ENCODE results near the gene SPOCK1.

SPOCK1 gene

DNA sequence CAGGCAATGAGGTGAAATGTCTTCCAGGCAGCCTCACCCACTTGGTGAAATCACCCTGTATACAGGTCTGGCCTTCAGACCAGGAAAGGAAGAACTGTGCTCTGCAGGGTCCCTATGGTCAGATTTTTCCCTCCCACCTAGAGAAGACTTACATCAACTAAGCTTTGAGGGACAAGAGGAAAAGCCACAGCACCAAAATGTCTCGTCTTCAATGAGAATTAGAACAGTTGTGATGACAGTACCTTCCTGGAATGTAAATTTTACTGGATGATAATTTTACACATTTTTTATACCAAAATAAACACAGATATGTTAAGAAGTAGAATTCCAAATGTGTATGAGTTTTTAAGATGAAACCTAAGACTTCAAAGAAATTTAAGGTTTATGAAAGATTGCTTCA is 283.9 kb downstream of the SPOCK1 start:
- no peak overlapping the region for H3K4me3 ChIP-seq (replicated peaks; ENCODE audit: insufficient read depth, low read length)
- TF ChIP-seq, protein P1, sequence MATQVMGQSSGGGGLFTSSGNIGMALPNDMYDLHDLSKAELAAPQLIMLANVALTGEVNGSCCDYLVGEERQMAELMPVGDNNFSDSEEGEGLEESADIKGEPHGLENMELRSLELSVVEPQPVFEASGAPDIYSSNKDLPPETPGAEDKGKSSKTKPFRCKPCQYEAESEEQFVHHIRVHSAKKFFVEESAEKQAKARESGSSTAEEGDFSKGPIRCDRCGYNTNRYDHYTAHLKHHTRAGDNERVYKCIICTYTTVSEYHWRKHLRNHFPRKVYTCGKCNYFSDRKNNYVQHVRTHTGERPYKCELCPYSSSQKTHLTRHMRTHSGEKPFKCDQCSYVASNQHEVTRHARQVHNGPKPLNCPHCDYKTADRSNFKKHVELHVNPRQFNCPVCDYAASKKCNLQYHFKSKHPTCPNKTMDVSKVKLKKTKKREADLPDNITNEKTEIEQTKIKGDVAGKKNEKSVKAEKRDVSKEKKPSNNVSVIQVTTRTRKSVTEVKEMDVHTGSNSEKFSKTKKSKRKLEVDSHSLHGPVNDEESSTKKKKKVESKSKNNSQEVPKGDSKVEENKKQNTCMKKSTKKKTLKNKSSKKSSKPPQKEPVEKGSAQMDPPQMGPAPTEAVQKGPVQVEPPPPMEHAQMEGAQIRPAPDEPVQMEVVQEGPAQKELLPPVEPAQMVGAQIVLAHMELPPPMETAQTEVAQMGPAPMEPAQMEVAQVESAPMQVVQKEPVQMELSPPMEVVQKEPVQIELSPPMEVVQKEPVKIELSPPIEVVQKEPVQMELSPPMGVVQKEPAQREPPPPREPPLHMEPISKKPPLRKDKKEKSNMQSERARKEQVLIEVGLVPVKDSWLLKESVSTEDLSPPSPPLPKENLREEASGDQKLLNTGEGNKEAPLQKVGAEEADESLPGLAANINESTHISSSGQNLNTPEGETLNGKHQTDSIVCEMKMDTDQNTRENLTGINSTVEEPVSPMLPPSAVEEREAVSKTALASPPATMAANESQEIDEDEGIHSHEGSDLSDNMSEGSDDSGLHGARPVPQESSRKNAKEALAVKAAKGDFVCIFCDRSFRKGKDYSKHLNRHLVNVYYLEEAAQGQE (IDR thresholded peaks at IDR 0.05; ENCODE audit: insufficient replicate concordance, low read depth), result no peak
- TF ChIP-seq GABPA (IDR thresholded peaks at IDR 0.05; ENCODE audit: low read depth), result no peak
- TF ChIP-seq SPI1 (IDR thresholded peaks at IDR 0.05; ENCODE audit: borderline replicate concordance, low read depth), result no peak
- TF ChIP-seq, protein P2, sequence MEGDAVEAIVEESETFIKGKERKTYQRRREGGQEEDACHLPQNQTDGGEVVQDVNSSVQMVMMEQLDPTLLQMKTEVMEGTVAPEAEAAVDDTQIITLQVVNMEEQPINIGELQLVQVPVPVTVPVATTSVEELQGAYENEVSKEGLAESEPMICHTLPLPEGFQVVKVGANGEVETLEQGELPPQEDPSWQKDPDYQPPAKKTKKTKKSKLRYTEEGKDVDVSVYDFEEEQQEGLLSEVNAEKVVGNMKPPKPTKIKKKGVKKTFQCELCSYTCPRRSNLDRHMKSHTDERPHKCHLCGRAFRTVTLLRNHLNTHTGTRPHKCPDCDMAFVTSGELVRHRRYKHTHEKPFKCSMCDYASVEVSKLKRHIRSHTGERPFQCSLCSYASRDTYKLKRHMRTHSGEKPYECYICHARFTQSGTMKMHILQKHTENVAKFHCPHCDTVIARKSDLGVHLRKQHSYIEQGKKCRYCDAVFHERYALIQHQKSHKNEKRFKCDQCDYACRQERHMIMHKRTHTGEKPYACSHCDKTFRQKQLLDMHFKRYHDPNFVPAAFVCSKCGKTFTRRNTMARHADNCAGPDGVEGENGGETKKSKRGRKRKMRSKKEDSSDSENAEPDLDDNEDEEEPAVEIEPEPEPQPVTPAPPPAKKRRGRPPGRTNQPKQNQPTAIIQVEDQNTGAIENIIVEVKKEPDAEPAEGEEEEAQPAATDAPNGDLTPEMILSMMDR (IDR thresholded peaks at IDR 0.05; ENCODE audit: insufficient read depth, low read length), result no peak
- TF ChIP-seq POLR2AphosphoS5 (IDR thresholded peaks at IDR 0.05; ENCODE audit: low read depth), result no peak
- no peaks in the 10 kb centered on the region for H3K27me3 ChIP-seq (ENCODE audit: insufficient read depth, poor library complexity, severe bottlenecking)
- no peak for DNase-seq (ENCODE audit: low read depth in 1 of 2, low spot score in 1 of 2)
- no peak overlapping the region for H3K27ac ChIP-seq (replicated peaks)

DNA sequence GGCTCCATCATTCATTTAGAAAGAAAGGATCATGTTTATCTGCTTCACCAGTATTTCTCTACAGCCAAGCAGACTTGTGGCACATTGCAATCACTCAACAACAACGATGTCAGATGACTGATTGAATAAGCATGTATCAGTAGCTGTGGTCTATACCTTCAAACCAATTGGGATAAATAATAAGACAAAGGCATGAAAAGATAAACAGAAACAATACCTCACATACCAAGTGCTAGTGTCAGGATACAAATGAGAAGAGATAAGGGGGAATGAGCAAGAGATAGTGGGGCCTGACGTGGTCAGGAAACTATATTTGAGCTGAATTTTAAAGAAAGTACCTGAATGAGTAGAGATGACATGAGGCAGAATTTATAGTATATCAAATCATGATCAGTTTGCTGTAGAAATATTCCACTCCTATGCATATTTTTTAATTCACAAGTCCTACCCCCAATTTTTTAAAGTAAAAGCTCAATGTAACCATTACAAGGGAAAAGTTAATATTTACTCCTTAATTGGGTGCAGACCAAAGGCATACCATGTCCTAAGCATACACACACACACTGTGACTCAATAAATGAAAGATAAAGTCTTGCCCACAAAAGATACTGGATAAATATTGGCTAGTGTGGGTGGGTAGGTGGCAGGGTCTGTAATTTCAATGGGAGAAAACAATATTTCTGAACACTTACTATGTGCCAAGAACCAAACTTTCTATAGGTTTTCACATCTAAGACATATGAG is 284.5 kb downstream of the SPOCK1 start:
- TF ChIP-seq, protein P2 (IDR thresholded peaks at IDR 0.05; ENCODE audit: insufficient read depth, low read length), result no peak
- TF ChIP-seq, protein P1 (IDR thresholded peaks at IDR 0.05; ENCODE audit: insufficient replicate concordance, low read depth), result no peak
- TF ChIP-seq GABPA (IDR thresholded peaks at IDR 0.05; ENCODE audit: low read depth) (no peak), POLR2AphosphoS5 (IDR thresholded peaks at IDR 0.05; ENCODE audit: low read depth) (no peak), SPI1 (IDR thresholded peaks at IDR 0.05; ENCODE audit: borderline replicate concordance, low read depth) (no peak)
- Histone ChIP-seq H3K4me3 (replicated peaks; ENCODE audit: insufficient read depth, low read length) (no peak overlapping the region), H3K27ac (replicated peaks) (no peak overlapping the region), H3K27me3 (ENCODE audit: insufficient read depth, poor library complexity, severe bottlenecking) (no peaks in the 10 kb centered on the region)
- no peak for DNase-seq (ENCODE audit: low read depth in 1 of 2, low spot score in 1 of 2)

DNA sequence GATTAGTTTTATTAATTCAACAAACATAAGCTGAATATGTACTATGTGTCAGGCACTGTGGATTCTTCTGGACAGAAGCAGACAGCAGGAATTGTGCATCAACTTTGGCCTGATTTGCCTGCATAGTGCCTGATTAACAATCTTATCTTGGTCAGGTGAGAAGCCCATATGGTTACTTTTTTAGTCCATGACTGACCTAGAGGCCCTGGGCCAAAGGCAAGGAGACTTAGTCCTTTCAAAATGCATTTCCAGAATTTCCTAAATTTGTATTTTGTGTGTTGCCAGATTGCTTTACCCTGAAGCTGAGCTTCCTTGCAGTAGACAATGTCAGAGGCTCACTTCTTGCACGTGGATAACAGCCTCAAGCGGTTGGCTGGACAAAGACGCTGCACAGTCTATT is 286.7 kb downstream of the SPOCK1 start:
- no peak for DNase-seq (ENCODE audit: low read depth in 1 of 2, low spot score in 1 of 2)

More for the DNA sequence above, 286.7 kb downstream of the SPOCK1 start:
- H3K27ac ChIP-seq (replicated peaks), result no peak overlapping the region
- no peak overlapping the region for H3K4me3 ChIP-seq (replicated peaks; ENCODE audit: insufficient read depth, low read length)
- TF ChIP-seq, protein P2 (IDR thresholded peaks at IDR 0.05; ENCODE audit: insufficient read depth, low read length), result no peak
- TF ChIP-seq SPI1 (IDR thresholded peaks at IDR 0.05; ENCODE audit: borderline replicate concordance, low read depth) (no peak), GABPA (IDR thresholded peaks at IDR 0.05; ENCODE audit: low read depth) (no peak), POLR2AphosphoS5 (IDR thresholded peaks at IDR 0.05; ENCODE audit: low read depth) (no peak)
- TF ChIP-seq, protein P1 (IDR thresholded peaks at IDR 0.05; ENCODE audit: insufficient replicate concordance, low read depth), result no peak
- no peaks in the 10 kb centered on the region for H3K27me3 ChIP-seq (ENCODE audit: insufficient read depth, poor library complexity, severe bottlenecking)

All from HL-60 (cell line).